CD4-positive, alpha-beta T cell treated with Interleukin-15 for 1 hour (primary cell): ENCODE results near the gene SUPT7L.
"Not testable (repeated sequence)": the region's sequence is repeated elsewhere in the genome, so short reads cannot be mapped to it uniquely, and the experiment has no call there.

Experiments used
- DNase-seq: peaks from one replicate; pipeline ENCODE4 v3.0.0-alpha.2; 2020

The SUPT7L gene

DNA sequence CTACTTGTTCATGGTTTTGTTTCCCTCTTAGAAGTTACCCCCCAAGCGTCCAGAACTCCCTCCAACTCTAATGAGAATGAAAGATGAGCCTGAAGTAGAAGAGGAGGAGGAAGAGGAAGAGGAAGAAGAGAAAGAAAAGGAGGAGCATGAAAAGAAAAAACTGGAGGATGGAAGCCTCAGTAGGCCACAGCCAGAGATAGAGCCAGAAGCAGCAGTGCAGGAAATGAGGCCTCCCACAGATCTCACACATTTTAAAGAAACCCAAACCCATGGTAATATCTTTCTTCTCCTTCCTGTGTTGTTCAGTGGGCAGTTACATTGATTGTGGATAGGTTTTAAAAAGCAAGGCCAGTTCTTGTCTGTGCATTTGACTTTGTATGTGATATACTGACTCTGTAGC, 21.6 kb upstream of the SUPT7L start:
- not testable (repeated sequence) for DNase-seq

- DNase-seq = peak; percentile 79
Observed at GRCh38 chr2:27683390-27684071, 20.1 kb upstream of the SUPT7L start.

- not testable (repeated sequence) for DNase-seq
Observed at GRCh38 chr2:27682334-27682771, 18.9 kb upstream of the SUPT7L start.

- DNase-seq = no peak
Observed at GRCh38 chr2:27681841-27682240, 18.4 kb upstream of the SUPT7L start.

DNA sequence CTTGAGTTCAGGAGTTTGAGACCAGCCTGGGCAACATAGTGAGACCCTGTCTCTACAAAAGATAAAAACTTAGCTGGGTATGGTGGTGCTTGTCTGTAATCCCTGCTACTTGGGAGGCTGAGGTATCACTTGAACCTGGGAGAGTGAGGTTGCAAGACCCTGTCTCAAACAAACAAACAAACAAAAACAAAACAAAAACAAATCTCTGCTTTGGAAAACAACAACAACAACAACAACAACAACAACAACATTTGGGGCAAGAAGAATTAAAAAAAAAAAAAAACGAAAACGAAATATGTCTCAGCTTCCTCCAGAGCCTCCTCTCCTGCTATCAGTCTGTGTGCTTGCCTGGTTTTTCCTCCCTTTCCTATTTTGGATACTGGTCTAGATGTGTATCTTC, 17.2 kb upstream of the SUPT7L start:
- DNase-seq = no peak

DNA sequence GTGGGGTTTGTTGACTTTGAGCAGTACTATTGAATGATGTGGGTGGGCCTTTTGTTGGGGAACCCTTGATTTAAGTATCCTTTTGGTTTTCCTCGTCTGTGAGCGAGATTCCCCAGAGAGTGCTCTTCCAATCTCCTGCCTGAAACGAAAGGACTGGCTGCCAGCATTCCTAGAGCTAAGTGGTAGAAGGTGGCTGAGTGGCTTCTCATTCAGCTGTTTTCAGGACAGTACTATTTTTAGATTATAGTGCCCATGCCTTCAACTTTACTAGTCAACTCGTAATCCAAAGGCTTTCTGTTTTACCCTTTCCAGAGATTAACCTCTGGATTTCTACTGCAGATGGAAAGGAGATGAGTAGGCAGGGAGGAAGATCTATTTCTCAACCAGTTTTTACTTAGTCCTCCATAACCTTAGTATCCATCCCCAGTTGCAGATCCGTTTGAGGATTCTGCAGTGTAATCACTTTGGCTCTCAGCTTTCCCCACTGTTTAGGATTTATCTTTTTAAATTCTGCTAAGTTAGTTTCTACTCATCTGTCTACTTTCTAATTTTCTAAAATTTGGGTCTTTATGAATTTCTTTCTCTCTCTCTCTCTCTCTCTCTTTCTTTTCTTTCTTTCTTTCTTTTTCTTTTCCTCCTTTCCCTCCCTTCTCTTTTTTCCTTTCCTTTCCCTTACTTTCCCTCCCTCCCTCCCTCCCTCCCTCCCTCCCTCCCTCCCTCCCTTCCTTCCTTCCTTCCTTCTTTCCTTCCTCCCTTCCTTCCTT, 9.5 kb upstream of the SUPT7L start:
- DNase-seq = no peak

GRCh38 chr2:27671235-27671634, 7.8 kb upstream of the SUPT7L start:
- no peak for DNase-seq

GRCh38 chr2:27667446-27667845, 4.0 kb upstream of the SUPT7L start:
- DNase-seq = no peak

GRCh38 chr2:27664622-27665363, 1.4 kb upstream of the SUPT7L start:
- DNase-seq = no peak

- DNase-seq = no peak
Observed at GRCh38 chr2:27664154-27664574, 750 bp upstream of the SUPT7L start.

DNA sequence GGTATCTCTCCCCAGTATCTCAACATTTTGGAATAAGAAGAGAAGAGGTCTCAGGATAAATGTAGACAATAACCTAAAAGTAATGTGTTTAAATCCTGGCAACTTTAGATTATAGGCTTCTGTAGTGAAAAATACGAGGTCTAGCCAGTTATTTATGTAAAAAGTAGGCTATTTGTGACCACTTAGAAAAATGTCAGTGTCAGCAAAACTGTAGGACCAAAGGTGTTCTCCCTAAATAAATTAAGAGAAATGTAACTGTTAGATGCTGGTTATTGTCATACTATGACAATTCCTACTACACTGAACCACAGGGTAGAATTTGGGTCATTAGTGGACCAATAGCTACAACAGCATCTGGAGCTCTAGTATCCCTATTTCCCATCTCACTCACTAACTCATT, 2.0 kb downstream of the SUPT7L start:
- DNase-seq = no peak

- DNase-seq = no peak
Observed at GRCh38 chr2:27655155-27655951, 8.1 kb downstream of the SUPT7L start.

- no peak for DNase-seq
Observed at GRCh38 chr2:27653397-27653796, 10.0 kb downstream of the SUPT7L start.

- DNase-seq = no peak
Observed at GRCh38 chr2:27652790-27653189, 10.6 kb downstream of the SUPT7L start.

DNA sequence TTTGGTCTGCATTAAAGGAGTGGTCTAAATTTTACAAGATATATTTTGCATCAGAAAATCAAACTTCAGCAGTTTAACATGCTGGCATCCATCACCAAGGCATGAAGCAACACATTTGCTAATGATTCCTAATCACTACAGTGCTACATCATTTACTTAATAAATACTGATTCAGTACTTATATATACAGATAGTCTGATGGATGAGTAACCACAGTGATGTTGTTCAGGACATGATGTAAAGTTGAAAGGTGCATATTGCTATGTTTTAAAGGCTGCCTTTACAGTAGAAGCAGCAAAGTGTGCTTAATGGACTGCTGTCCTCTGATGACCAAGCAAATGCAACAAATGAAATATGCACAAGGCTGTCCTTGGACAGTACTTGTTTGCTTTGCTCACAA, 11.1 kb downstream of the SUPT7L start:
- no peak for DNase-seq

DNA sequence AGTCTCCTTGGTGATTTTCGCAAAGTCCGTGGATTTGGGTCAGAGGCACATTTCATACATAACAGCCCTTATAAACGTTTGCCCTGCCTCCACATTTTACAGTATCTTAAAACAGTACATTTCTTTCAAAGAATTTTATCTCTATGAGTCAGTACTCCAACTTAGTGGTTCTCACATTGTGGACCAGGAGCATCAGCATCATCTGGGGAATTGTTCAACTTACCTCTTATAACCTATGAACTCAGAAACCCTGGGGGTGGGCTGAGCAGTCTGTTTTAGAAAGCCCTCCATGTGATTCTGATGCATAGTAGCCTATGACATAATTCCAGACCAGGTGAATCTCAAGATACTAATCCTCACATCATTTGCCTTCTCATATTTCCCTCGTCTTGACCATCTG, 12.4 kb downstream of the SUPT7L start:
- DNase-seq = no peak

DNA sequence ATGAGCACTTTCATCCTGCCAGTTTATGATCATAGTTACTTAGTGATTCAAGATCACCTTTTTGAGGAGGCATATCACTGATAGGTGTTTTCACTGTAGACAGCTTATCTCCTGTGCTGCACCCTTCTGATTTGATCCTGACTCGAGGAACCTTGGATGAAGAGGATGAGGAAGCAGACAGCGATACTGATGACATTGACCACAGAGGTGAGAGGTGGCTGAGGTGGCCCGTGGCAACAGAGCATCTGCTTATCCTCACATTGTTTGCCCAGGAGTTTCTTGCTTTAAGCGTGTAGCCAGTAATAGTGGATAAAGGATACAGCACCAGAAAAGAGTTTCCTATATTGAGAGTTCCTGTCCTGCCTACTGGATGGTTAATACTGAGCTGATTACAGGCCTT, 15.7 kb downstream of the SUPT7L start:
- no peak for DNase-seq

DNA sequence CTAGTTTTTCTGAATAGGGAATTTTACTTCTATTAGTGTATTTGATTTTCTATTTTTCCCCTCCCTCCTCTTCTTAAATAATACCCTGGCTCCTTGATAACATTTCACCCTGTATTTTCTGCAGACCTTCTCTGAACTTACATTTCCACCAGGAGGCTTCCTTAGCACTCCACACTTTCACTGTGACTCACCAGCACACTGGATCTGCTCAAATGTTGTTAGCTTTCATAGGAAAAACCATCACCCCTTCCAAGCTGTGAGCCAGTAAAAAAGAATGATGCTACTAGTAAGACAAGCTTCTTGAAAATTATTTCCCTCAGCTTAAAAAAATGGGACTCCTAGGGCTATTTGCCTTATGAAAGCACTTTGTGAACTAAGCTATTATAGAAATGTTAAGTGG, 16.1 kb downstream of the SUPT7L start:
- no peak for DNase-seq

GRCh38 chr2:27645197-27645596, 18.2 kb downstream of the SUPT7L start:
- no peak for DNase-seq

DNA sequence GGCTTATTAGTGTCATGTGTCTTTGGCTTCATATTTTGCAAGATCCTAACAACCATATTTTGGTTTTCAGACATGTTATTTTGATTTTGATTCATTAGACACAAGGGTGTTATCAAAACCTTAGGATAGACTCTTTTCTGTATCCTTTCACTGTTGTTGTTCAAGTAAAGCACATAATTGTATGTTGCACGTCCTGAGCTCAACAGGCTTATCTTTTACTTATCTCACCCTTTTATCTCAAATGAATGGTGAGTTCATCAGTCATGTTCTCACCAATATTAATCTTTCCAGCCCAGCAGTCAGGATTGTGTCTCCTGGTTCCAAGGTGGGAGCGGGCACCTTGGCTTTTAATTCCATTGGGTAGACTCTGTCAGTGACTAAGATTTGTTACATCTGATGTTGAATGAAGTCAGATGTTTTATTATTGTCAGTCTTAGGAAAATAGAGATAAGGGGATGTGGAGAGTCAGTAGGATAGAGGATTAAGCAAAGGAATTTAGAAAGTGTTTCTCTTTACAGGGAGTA, 22.6 kb downstream of the SUPT7L start:
- no peak for DNase-seq

DNA sequence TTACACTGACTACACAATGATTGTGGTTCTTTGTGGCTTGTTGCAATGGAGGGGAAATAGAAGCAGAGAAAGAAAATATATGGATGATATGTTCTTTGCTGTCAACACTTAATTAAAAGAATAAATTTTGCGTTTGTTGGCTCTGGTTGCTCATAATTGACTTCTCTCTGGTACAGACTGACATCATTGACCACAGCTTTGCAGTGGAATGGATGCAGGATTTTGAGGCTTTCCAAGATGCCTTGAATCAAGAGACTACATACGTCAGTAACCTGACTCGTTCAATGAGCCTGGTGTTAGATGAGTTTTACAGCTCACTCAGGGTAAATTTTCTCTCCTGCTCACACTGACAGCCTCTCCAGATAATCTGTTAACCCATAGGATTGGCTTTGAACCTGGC, 24.7 kb downstream of the SUPT7L start:
- no peak for DNase-seq

DNA sequence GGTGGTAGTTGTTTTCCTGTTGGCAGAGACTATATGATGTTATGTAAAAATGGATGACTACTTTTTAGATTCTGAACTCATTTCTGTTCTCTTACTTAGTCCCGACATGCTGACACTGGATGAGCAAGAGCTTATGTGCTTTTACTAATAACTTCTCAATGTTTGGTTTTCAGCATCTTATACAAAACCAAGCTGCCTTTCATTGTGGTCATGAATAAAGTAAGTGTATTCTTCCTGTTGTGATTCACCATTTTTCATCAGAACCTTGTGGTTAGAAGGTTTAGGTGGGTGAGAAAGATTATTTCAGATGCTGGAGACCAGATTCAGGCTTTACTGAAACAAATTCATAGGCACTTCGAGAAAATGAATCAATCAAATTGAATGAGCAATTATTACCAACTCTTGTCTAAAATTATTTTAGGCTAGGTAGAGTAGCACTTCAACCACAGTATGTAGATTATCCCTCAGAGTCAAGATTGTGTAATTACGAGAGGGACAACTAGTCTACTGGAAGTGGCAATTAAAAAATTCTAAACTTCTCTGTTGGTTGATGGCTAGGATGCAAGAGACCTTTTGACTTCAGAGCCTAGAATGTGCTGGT, 25.3 kb downstream of the SUPT7L start:
- no peak for DNase-seq
